Measurements from ENCODE around the gene CASP3. TPM values are rescaled to one million over a fixed set of nuclear protein-coding genes. Genes with fewer than 3 reads are reported as not detected.
"Not testable (repeated sequence)": the region's sequence is repeated elsewhere in the genome, so short reads cannot be mapped to it uniquely, and the experiment has no call there.

Gene CASP3
- polyA plus RNA-seq, 4 donors = 30.5 to 41.5 (median 39.0) TPM

DNA sequence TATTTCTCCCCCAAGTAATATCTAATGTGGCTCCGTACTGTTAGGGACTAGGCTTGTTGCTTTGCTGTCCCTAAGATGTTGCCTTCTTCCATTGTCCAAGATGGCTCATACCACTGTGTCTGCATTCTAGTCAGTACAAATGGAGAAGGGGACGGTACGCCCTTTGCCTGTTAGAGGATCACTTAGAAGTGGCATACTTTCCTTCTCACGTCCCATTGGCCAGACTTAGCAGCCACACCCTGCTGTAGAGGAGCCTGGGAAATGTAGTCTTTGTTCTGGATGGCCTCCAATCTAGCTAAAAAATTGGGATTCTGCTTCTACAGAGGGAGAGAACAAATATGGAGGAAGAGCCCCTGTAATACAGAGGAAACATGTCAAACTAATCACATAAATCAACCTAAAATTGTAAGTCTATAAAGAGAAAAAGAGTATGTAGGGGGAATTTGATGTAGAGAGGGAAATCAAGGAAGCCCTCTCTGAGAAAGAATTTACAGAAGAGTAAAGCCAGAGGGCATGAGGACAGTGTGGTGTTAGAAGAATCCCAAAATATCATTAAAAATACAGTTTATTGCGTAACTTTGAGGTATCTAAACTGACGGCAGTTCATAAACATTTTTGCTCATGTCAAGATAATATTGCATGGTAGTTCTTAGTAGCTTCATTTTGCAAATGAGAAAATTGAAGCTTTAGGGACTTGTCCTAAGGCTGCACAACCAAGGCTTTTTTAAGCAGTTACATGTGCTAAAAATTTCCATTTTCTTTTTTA, 15.4 kb upstream of the CASP3 start:
- no peak for DNase-seq (ENCODE audit: low read depth in 4 of 4, low spot score in 3 of 4)

DNA sequence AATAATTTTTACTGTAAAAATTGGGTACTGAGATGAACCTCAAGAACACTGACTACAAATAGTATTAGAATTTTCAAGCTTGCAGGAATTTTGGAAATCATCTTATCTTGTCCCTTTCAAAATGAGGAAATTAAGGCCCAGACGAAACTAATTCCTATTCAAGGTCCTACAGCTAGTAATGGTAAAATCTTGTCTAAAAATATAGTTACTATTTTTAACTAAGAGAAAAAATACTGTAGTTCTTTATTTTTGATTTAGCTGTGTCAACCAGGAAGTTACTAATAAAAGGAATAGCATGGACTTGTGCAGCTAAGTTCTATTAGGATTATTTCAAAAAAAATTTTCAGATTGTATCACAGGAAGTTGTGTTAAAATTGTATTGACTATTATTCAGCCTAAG, 13.0 kb upstream of the CASP3 start:
- DNase-seq (ENCODE audit: low read depth in 4 of 4, low spot score in 3 of 4) = no peak

DNA sequence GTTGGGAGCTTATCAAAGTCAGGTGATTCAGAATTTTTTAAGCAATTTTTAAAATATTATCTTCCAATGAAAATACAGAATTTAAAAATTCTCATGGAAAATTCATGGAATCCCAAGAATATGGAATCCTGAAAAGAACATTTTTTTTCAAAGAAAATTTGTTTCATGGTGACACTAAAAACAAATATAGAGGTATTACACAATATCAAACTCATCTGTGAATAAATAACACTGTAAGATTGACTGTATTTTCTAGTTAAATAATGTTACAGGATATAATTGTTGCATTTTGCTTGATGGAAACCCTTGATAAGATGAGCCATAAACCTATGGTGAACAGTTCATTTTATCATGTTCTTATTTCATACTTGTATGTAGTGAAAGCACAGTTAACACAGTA, 11.7 kb upstream of the CASP3 start:
- DNase-seq (ENCODE audit: low read depth in 4 of 4, low spot score in 3 of 4) = no peak

DNA sequence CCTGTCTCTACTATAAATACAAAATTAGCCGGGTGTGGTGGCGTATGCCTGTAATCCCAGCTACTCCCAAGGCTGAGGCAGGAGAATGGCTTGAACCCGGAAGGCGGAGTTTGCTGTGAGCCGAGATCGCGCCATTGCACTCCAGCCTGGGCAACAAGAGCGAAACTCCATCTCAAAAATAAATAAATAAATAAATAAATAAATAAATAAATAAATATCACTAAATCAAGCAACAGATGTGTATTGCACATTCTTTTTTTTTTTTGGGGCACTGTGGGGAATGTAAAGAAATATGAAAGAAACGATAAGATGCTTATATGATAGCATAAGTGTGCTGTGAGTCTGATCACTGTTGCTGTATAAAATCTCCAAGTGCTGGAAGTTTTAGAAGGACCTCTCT, 8.6 kb upstream of the CASP3 start:
- not testable (repeated sequence) for DNase-seq (ENCODE audit: low read depth in 4 of 4, low spot score in 3 of 4)

DNA sequence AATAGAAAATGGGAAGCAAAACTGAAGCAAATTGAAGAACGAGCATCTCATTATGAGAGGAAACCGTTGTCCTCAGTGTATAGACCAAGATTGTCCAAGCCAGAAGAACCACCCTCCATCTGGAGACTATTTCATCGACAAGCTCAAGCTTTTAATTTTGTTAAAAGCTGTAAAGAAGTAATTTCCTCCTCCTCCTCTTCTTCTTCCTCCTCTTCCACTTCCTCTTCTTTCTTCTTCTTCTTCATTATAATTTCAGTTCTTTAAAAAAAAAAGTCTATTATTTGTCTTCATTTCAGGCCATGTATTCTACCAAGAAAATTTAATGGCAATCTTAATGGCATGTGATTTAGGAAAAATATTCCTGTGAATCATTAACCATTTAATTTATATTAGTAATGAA, 7.9 kb upstream of the CASP3 start:
- DNase-seq (ENCODE audit: low read depth in 4 of 4, low spot score in 3 of 4) = no peak

DNA sequence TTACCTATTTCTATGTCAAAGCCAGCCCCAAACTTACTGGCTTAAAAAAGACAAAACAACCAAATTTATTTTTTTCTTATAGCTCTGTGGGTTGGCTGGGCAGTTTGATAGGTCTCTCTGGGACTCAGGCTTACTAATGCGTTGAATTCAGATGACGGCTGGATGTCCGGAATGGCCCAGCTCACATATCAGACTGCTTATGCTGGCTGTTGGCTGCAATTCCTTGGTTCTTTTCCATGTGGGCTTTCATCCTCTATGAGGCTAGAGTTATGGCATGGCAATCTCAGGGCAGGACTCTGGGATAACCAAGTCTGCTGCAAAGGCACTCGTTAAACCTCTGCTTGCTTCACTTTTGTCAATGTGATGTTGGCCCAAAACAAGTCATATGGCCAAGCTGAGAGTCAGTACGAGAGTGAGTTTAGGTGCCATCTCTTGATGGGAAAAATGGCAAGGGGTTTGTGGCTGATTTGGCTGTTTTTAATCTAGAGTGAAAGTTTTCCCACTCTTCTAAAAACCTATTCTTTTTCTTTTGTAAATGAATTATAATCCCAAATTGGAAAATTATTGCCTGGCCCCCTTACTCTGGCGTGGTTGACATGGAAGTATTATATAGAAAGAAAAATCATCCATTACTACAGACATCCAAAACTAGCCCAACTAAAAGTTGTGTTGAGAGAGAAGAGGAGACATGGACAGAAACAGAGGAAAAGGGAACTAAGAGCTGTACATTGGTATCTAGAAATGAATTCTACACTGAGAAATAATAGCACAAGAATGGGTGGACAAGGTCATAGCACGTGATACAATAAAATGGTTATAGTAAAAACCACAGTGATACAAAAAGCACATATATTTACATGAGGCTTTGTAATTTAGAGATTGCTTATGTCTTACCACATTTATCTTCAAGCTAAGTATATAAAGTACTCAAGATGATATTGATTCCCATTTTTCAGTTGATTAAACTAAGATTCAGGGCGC, 6.9 kb upstream of the CASP3 start:
- DNase-seq (ENCODE audit: low read depth in 4 of 4, low spot score in 3 of 4) = no peak

DNA sequence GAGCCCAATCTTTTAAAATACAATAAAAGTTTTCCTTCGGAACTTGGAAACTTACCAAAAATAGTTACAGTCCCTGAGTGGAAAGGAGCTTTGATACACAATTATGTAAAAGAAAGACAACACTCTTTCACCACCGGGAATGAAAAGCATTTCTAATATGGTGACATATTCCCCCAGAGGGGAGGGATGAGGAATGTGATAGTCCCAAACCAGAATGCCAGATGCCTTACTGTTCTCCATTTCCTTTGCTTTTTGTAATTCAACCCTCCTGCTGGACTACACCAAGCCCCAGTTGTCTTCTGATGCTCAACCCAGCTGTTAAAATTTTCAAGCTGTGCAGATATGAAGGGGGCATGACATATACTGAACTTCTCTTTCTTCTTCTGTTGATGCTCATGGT, 4.4 kb upstream of the CASP3 start:
- DNase-seq (ENCODE audit: low read depth in 4 of 4, low spot score in 3 of 4) = no peak

DNA sequence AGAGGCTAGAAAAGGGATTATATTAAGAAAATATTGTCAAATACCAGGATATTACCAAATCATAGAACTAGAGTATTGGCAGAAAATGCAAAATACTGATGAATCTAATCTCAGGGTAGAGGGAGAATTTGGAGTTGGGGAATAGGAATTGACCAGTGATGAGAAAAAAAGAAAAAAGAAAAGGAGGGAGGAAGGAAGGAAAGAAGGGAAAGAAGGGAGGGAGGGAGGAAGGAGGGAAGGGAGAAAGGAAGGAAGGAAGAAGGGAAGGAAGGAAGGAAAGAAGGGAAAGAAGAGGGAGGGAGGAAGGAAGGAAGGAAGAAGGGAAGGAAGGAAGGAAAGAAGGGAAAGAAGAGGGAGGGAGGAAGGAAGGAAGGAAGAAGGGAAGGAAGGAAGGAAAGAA, 3.4 kb upstream of the CASP3 start:
- not testable (repeated sequence) for DNase-seq (ENCODE audit: low read depth in 4 of 4, low spot score in 3 of 4)

DNA sequence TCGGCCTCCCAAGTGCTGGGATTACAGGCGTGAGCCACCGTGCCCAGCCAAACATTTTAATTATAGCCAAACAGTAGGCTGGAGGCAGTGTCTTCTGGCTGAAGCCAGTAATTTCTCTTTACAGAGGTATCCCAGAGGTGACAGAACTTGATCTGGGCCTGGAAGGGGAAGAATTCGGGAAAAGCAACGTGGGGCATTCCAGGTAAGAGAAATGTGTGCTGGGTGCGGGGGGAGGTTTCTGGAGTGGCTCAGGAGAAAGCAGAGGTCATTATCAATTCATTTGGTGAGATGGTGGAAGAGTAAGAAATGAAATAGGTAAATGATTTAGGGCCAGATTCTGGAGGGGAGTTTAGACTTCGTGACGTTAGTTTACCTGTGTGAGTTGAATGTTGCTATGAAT, 2.7 kb upstream of the CASP3 start:
- DNase-seq (ENCODE audit: low read depth in 4 of 4, low spot score in 3 of 4) = no peak

DNA sequence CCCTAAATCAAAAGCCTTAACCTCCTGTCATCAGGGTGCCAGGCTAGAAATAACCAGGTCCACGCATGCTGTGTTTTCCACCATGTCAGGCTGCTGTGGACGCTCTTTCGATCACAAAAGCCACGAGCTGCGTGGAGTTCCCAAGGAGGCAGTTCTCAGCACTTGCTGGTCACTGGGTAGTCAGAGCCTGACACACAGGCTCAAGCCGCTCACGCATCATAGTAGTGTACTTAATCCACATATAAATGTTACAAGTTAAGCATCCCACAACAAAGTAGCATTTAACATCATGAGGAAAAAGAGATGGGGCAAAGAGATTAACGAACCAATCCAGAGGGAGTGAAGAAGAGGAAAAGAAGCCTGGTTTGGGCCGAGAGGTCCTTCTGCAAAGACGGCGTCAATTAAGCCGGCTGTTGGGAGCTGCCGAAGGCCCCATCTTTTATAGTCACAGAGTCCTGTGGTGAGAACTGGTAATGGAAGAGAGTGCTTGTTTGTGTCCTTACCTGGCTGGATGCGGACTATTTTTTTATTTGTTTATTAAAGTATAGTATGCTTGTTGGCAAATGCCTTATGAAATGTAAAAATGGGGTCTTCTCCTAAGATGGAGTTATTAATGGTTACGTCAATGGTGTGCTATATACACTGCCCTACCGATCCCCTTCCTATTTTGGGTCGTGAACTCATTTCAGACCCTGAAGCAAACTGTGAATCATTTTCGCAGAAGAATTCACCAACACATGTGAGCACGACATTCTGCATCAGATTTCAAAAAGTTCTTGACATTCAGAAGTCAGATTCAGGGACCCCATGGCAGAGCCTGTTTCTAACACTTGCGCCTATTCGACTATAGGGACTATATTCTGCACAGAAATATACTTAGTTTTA, 966 bp upstream of the CASP3 start:
- peak in 1 of 4 donors; percentile 22 for DNase-seq (ENCODE audit: low read depth in 4 of 4, low spot score in 3 of 4)

DNA sequence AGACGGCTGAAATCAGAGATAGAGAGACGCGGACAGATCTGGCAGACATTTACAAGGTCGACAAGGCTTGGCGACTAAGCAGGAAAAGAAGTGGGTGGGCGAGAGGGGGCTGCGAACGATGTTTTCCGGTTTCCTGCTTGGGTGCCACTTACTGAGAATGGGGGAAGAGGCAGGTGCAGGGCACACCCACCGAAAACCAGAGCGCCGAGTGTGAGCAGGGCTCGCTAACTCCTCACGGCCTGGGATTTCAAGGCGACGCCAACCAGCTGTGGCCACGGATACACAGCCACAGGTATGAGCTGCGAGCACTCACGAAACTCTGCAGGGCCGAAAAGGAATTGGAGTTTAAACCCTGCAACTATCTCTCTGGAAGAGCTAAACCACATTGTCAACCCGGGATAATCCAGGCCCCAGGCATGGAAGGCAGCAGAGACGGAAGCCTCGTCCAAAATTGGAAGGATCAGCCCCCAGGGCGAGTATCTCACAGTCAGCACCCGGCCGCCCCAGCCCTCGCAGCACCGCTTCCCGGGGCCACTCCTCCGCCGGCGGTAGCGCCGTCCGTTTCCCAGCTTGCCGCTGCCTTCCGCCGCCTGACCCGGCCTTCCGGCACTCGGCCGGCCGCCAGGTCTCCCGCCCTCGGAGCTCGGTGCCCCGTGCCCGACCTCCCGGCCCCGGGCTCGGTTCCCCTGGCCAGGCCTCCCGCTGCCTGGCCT, 778 bp downstream of the CASP3 start:
- peak; percentile 26 to 47 (median 36) for DNase-seq (ENCODE audit: low read depth in 4 of 4, low spot score in 3 of 4)

DNA sequence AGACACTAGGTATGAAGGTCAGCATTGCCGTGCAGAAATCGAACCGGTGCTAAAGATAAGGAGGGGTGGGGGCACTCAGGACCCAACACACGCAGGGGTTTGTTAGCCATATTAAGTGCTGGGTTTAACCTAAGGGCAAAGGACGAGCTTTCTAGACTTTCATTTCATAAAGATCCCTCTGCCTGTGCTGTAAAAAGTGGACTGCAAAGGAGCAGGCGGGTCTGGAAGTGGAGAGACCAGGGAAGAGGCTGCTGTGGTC, 1.3 kb downstream of the CASP3 start:
- no peak for DNase-seq (ENCODE audit: low read depth in 4 of 4, low spot score in 3 of 4)

DNA sequence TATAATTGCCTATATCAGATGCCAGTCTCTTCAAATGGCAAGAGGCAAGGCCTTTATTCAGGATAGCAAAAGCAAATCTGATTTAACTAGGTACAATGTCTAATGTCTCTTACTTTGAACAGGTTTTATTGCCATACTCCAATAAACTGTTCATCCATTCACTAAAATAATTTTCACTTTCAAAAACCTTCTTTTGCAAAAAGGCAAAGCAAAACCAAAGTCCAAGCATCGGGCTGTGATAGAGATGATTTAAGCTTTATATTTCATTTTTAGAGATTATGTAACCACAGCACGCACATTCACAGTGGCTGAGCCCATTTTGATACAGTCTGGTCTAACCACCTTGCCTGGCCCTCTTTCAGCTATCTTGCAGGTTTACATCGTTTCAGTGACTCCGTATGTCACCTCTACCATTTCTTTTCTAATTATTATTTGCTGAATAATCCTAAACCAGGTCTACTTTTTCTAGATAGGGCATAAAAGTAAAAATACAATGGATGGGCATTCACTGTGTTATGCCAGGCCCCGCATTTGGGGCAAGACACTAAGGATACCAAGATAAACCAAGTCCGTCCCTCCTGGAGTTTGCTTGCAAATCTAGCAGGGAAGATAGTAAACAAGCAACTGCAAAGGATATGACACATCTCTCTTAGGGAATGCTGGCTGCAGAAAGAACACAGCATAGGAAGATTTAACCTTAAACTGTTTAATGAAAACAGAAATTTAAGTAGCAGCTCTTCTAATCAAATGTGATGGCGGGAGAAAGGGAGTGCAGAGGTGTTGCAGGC, 1.8 kb downstream of the CASP3 start:
- no peak for DNase-seq (ENCODE audit: low read depth in 4 of 4, low spot score in 3 of 4)

DNA sequence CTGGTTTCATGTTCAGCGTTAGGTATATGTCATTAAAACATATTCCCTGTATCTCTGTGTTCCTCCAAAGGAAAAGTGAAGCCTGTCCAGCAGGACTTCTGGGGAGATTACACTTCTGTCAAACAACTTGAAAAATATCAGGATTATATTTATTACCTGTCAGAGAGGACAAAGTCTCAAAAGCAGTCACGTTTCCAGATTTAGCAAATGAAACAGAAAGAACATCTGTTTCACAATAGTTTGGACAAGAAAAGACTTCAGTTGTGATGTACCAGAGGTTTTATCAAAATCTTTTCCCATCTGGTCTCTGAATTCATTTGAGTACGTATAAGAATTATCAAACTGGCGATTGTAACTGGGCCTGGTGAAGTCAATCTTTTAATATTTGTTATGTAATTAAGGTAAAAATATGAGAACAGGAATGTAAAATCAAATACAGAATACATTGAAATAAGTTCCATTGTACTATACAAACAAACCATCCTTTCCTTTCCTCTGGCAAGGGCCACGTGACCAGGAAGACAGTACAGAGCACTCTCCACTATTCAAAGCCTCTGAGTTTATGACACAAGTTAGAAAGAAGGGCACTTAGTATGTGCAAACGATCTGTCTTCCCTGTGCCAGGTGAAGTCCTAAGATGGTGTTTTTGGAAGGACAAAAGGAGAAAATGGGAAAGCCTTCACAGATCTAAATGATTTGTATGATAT, 3.2 kb downstream of the CASP3 start:
- DNase-seq (ENCODE audit: low read depth in 4 of 4, low spot score in 3 of 4) = no peak

DNA sequence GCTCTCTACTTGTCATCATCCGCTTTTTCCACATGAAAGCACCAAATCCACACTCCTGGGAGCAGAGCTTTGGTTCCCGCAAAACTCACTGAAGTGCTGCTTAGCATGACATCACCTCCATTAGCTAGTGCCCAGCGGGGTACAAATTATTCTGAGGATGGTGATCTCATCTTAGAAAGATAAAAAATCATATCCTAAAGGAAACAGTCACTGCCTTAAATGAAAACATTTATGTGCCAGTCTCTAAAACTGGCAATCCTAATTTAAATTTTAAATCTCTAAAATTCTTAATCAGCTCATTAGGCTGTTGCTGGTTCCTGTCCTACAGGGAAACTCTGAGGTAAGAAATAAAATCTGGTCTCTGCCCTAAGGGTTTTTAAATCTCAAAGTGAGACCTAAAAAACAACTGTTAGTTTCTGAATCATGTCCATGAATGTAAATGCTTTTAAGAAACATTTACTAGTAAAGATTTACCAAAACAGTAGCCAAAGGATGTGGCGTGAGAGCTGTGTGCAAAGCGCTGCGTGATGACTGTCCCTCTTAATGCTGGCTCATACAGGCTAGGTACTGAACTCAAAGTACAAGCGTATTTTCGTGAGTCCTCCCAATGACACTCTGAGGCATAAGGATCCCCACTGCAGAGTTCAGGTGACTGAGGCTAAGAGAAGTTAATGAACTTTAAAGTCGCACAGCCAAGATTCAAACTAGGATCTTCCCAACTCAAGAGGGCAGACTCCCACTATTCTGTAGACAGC, 4.5 kb downstream of the CASP3 start:
- no peak for DNase-seq (ENCODE audit: low read depth in 4 of 4, low spot score in 3 of 4)

DNA sequence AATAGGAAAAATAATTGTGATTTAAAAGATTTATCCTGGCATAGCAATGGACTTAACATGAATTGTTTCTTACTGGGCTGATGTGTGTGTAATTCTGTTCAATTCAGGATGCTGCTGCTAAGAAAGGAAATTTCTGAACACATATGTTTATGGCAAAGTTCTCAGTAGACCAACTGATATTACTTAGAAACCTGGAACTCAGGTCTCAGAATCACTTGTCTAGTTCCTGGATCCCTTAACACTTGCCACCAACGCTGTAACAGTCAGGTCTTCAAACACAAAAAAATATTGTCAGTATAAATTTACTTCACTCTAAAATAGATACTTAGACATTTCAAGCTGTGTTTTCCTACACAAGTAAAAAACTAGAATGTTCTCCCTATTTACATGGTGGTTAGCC, 5.5 kb downstream of the CASP3 start:
- no peak for DNase-seq (ENCODE audit: low read depth in 4 of 4, low spot score in 3 of 4)

DNA sequence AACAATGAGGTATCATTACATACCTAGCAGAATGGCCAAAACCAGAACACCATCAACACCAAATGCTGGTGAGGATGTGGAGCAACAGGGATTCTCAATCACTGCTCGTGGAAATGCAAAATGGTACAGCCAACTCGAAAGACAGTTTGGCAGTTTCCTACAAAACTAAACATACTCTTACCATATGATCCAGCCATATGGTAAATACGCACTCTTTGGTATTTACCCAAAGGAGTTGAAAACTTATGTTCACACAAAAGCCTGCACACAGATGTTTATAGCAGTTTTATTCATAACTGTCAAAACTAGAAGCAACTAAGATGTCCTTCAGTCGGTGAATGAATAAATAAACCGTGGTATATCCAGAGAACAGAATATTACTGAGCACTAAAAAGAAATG, 7.8 kb downstream of the CASP3 start:
- no peak for DNase-seq (ENCODE audit: low read depth in 4 of 4, low spot score in 3 of 4)

DNA sequence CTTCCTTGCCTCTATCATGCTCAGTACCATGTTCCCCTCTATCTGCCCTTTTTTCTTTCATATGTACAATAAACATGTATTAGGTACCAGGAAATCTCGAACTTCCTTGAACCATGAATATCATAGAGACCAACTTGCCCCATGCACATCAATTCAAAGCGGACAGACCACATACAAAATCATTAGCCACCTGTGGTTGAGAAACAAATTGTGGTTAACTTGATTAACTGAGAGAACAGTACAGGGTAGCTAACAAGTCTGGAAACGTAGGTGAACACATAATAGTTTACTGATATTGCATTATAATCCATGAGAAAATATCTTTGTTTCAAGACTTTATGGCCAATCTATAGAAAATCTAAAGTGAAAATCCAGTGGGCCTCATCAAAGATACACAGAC, 8.2 kb downstream of the CASP3 start:
- no peak for DNase-seq (ENCODE audit: low read depth in 4 of 4, low spot score in 3 of 4)

Data from right renal pelvis (tissue), 4 donors.